Body of pancreas (tissue), 4 donors: ENCODE measurements around the gene BRD1.

Experiments
- CTCF ChIP-seq, 7 experiments: fragments of 450-650 bp in 4 of 7; fragments of 200-600 bp in 3 of 7; sonication (generic) in 3 of 7; IDR thresholded peaks; one replicate each; pipeline ENCODE4 v1.5.1; 2016 to 2019; ENCODE audit warnings: antibody characterized with exemption in 7 of 7
- POLR2A ChIP-seq, 3 donors: fragments of 450-650 bp; IDR thresholded peaks; one replicate each; pipeline ENCODE4 v1.6.1; 2016; ENCODE audit warnings: antibody characterized with exemption in 3 of 3, mild to moderate bottlenecking in 2 of 3

- no peak for TF ChIP-seq POLR2A (IDR thresholded peaks at IDR 0.05)
- TF ChIP-seq CTCF (IDR thresholded peaks at IDR 0.05), result no peak
Measured at GRCh38 chr22:49786976-49787706, 40.5 kb downstream of the BRD1 start.
